ENCODE data around the gene GSTO1. TPM values are rescaled to one million over a fixed set of nuclear protein-coding genes. Genes with fewer than 3 reads are reported as not detected.

The GSTO1 gene
- total and polyA plus RNA-seq, 2 donors (not counting 1 experiment from before 2014, with no cell fraction given), result 30.1 to 37.7 TPM

GRCh38 chr10:104304927-104305326 is 50.2 kb downstream of the GSTO1 start:
- Histone ChIP-seq H3K27ac (ENCODE audit: low read length in 2 of 2) (no peak overlapping the region), H3K27me3 (replicated peaks in 1 of 4; ENCODE audit: control extremely low read depth in 1 of 4, control insufficient read depth in 3 of 4, insufficient read depth in 4 of 4, low read length in 3 of 4) (peaks cover 0 to 3% (median 0%) of the 10 kb centered on the region in 4 experiments), H3K79me2 (ENCODE audit: control insufficient read depth, insufficient read depth, low read length) (no peaks in the 10 kb centered on the region), H3K4me2 (replicated peaks; ENCODE audit: low read depth, low read length, poor library complexity, severe bottlenecking) (no peak overlapping the region), H3K36me3 (replicated peaks in 1 of 2; ENCODE audit: control extremely low read depth in 1 of 2, control insufficient read depth in 1 of 2, extremely low read depth in 1 of 2, insufficient read depth in 2 of 2, low read length in 1 of 2) (no peaks in the 10 kb centered on the region), H2AFZ (ENCODE audit: insufficient read depth, low read depth, low read length, poor library complexity, severe bottlenecking) (no peak overlapping the region), H3K9ac (ENCODE audit: low read length) (no peak overlapping the region), H3K4me3 (ENCODE audit: control extremely low read depth in 1 of 5, extremely low read depth in 1 of 5, insufficient read depth in 1 of 5, low read depth in 2 of 5, low read length in 4 of 5) (no peak overlapping the region), H3K4me1 (ENCODE audit: control insufficient read depth in 2 of 2, insufficient read depth in 2 of 2, low read length in 2 of 2) (peaks cover 13 to 21% of the 10 kb centered on the region in 2 donors), H3K9me3 (ENCODE audit: control extremely low read depth in 1 of 3, control insufficient read depth in 2 of 3, insufficient read depth in 1 of 3, low read length in 2 of 3) (no peaks in the 10 kb centered on the region), H4K20me1 (ENCODE audit: control insufficient read depth, insufficient read depth, low read length, poor library complexity, severe bottlenecking) (peaks cover 5% of the 10 kb centered on the region)
- intact Hi-C loops (cut with micrococcal nuclease), result loop anchor here (1.0 kb wide), 3 partner anchors 14 to 45 kb away; no protein-coding TSS in a partner anchor
- WGBS (ENCODE audit: insufficient coverage), result 92% methylated on average over 4 of the region's 8 CpGs
- DNase-seq, result no peak
- Mint-ChIP-seq H3K4me3 (no peak overlapping the region), H3K27ac (no peak overlapping the region), H3K27me3 (peaks cover 10% of the 10 kb centered on the region), H3K4me1 (peaks cover 21% of the 10 kb centered on the region), H3K9me3 (ENCODE audit: insufficient read depth) (no peaks in the 10 kb centered on the region)
- CTCF ChIA-PET, result interaction anchor here (0.7 to 23.3 kb wide), 12 partner anchors 12 to 416 kb away, joined by 3 to 594 read pairs (median 14); partner anchors contain the start of genes CFAP58 and ITPRIP
- ATAC-seq (ENCODE audit: low read depth), result no peak
- TF ChIP-seq EZH2 (IDR thresholded peaks at IDR 0.05; ENCODE audit: borderline replicate concordance, insufficient read depth, low read depth, low read length, poor library complexity, severe bottlenecking), result no peak
- TF ChIP-seq CTCF (IDR thresholded peaks at IDR 0.05), result no peak
- POLR2A ChIA-PET, result interaction anchor here (1.0 to 1.4 kb wide), 5 partner anchors 33 to 48 kb away, joined by 3 to 8 read pairs (median 5); partner anchors contain the start of genes CFAP58, GSTO2 and ITPRIP

- no peaks in the 10 kb centered on the region for H3K27me3 Mint-ChIP-seq
- no peak for DNase-seq
- H3K27ac ChIP-seq (ENCODE audit: low read length in 2 of 2), result no peak overlapping the region
- H3K4me3 ChIP-seq (ENCODE audit: control extremely low read depth in 1 of 5, extremely low read depth in 1 of 5, insufficient read depth in 1 of 5, low read depth in 2 of 5, low read length in 4 of 5), result no peak overlapping the region
- peaks cover 0 to 16% of the 10 kb centered on the region in 2 experiments for H3K36me3 ChIP-seq (replicated peaks in 1 of 2; ENCODE audit: control extremely low read depth in 1 of 2, control insufficient read depth in 1 of 2, extremely low read depth in 1 of 2, insufficient read depth in 2 of 2, low read length in 1 of 2)
- CTCF ChIA-PET, result interaction anchor here (1.2 to 23.3 kb wide), 8 partner anchors 8 to 50 kb away, joined by 5 to 594 read pairs (median 52); partner anchors contain the start of genes CFAP58 and ITPRIP
- H3K4me2 ChIP-seq (replicated peaks; ENCODE audit: low read depth, low read length, poor library complexity, severe bottlenecking), result no peak overlapping the region
- no peak overlapping the region for H3K9ac ChIP-seq (ENCODE audit: low read length)
- peaks cover 23% of the 10 kb centered on the region for H4K20me1 ChIP-seq (ENCODE audit: control insufficient read depth, insufficient read depth, low read length, poor library complexity, severe bottlenecking)
- no peak overlapping the region for H3K4me3 Mint-ChIP-seq
- no peaks in the 10 kb centered on the region for H3K27me3 ChIP-seq (replicated peaks in 1 of 4; ENCODE audit: control extremely low read depth in 1 of 4, control insufficient read depth in 3 of 4, insufficient read depth in 4 of 4, low read length in 3 of 4)
- no peaks in the 10 kb centered on the region for H3K9me3 ChIP-seq (ENCODE audit: control extremely low read depth in 1 of 3, control insufficient read depth in 2 of 3, insufficient read depth in 1 of 3, low read length in 2 of 3)
- peaks cover 13 to 21% of the 10 kb centered on the region in 2 donors for H3K4me1 ChIP-seq (ENCODE audit: control insufficient read depth in 2 of 2, insufficient read depth in 2 of 2, low read length in 2 of 2)
- no peak overlapping the region for H2AFZ ChIP-seq (ENCODE audit: insufficient read depth, low read depth, low read length, poor library complexity, severe bottlenecking)
- WGBS (ENCODE audit: insufficient coverage), result 96% methylated on average over 3 of the region's 3 CpGs
- H3K4me1 Mint-ChIP-seq, result peaks cover 23% of the 10 kb centered on the region
- intact Hi-C loops (cut with micrococcal nuclease), result no loop called here
- no peak for TF ChIP-seq EZH2 (IDR thresholded peaks at IDR 0.05; ENCODE audit: borderline replicate concordance, insufficient read depth, low read depth, low read length, poor library complexity, severe bottlenecking)
- no peak for TF ChIP-seq CTCF (IDR thresholded peaks at IDR 0.05)
- POLR2A ChIA-PET, result no interaction called here
- no peaks in the 10 kb centered on the region for H3K9me3 Mint-ChIP-seq (ENCODE audit: insufficient read depth)
- no peak overlapping the region for H3K27ac Mint-ChIP-seq
- no peak for ATAC-seq (ENCODE audit: low read depth)
- no peaks in the 10 kb centered on the region for H3K79me2 ChIP-seq (ENCODE audit: control insufficient read depth, insufficient read depth, low read length)
Measured at GRCh38 chr10:104306897-104307296, 52.2 kb downstream of the GSTO1 start.
